HG03097 (cell line): Measurements from ENCODE around the gene ZBTB44.
"Not testable (repeated sequence)": the region's sequence is repeated elsewhere in the genome, so short reads cannot be mapped to it uniquely, and the experiment has no call there.

Experiments
- ATAC-seq: cut with Tn5 transposase; IDR thresholded peaks from one replicate; pipeline ENCODE4 v1.9.1; 2021; ENCODE audit not compliant: unreplicated experiment, low FRiP score

ZBTB44 gene

GRCh38 chr11:130202009-130202817 is 112.5 kb downstream of the ZBTB44 start:
- no peak for ATAC-seq

GRCh38 chr11:130201026-130201425 is 113.7 kb downstream of the ZBTB44 start:
- ATAC-seq: no peak

GRCh38 chr11:130199792-130200191 is 114.9 kb downstream of the ZBTB44 start:
- no peak for ATAC-seq

GRCh38 chr11:130198964-130199363 is 115.8 kb downstream of the ZBTB44 start:
- ATAC-seq: no peak

- ATAC-seq: no peak
Observed at GRCh38 chr11:130198292-130198691, 116.4 kb downstream of the ZBTB44 start.

- no peak for ATAC-seq
Observed at GRCh38 chr11:130197386-130198035, 117.2 kb downstream of the ZBTB44 start.

GRCh38 chr11:130194241-130195023 is 120.3 kb downstream of the ZBTB44 start:
- ATAC-seq: no peak

DNA sequence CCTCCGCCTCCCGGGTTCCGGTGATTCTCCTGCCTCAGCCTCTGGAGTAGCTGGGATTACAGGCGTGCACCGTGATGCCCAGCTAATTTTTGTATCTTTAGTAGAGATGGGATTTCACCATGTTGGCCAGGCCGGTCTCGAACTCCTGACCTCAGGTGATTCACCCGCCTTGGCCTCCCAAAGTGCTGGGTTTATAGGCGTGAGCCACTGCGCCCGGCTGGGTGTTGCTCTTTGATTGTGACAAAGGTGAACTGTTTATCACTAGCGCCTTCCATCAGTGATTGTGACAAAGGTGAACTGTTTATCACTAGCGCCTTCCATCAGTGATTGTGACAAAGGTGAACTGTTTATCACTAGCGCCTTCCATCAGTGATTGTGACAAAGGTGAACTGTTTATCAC is 121.2 kb downstream of the ZBTB44 start:
- ATAC-seq: not testable (repeated sequence)

DNA sequence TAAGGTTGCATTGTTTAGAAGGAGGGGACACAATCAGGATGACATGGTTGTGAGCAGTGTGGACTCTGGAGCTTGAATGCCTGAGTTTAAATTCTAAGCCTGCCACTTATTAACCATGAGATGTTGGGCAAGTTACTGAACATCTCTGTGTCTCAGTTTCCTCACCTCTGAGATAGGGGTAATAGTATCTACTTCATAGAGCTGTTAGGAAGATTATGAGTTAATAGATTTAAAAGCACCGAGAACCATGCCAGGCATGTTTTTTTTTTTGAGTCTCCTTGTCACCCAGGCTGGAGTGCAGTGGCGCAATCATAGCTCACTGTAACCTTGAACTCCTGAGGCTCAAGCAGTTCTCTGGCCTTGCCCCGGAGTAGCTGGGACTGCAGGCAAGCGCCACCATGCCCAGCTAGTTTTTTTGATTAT is 121.9 kb downstream of the ZBTB44 start:
- no peak for ATAC-seq

DNA sequence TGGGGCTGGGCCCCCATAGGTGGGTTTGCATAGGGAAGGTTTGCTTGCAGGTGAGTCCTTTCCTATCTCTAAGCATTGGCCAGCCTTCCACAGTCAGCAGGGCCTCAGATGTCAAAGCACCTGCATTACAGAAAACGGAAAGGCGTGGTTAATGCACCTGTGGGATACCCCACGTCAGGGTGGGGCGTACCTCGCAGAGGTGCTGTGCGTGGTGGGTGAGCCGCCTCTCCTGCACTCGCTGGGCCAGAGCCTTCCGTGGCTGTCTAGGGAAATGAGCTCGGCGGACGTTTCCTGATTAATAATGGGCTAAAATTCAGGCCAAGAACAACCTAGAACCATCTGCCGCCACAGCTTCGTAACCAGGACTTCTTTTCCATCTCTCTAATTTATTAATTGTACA is 122.8 kb downstream of the ZBTB44 start:
- no peak for ATAC-seq

DNA sequence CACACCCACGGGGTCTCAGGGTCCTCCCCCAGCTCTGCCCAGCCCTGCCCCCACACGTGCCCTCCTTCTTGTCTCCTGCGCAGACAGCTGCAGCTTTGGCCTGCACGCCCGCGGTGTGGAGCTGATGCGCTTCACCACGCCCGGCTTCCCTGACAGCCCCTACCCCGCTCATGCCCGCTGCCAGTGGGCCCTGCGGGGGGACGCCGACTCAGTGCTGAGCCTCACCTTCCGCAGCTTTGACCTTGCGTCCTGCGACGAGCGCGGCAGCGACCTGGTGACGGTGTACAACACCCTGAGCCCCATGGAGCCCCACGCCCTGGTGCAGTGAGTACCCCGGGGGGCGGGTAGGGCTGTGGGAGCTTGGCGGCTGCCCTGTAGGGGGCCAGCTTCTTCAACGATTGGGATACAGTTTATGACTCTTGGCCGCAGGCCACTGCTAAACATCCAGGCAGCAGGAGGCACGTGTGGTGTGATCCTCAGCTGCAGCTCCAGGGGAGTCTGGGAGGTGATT is 124.3 kb downstream of the ZBTB44 start:
- ATAC-seq: no peak

- ATAC-seq: no peak
Observed at GRCh38 chr11:130189492-130190210, 125.1 kb downstream of the ZBTB44 start.

DNA sequence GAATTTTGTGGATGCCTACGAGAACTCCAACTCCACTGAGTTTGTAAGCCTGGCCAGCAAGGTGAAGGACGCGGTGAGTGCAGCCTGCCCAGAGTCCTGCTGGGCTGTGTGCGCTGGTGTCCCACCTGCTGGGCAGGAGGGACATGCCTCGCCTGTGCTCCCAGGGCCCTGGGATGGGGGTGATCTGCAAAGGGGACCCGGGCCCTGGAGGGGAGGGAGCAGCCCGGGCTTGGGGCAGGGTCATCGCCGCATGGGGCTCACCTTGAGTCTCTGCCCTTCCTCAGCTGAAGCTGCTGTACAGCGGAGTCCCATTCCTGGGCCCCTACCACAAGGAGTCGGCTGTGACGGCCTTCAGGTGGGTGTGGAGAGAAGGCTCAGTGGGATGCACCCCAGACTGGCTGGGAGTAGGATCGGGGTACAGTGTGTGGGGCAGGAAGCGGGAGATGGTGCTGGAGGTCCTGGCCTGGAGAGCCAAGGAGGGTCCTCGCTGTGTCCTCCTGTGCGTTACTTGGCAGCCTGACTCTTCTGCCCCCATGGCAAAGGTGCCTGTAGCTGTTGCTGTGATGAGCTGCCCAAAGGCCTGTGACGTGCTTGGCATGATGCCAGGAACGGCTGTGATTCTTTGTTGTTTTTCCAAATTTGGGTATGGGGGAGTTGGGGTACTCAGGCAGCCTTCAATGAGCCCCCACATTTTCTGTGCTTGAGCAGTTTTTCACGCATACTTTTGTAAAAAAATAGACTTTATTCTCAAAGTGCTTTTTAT is 126.0 kb downstream of the ZBTB44 start:
- ATAC-seq: no peak

GRCh38 chr11:130188047-130188446 is 126.7 kb downstream of the ZBTB44 start:
- no peak for ATAC-seq

GRCh38 chr11:130187096-130187495 is 127.6 kb downstream of the ZBTB44 start:
- ATAC-seq: no peak

GRCh38 chr11:130183878-130184610 is 130.7 kb downstream of the ZBTB44 start:
- ATAC-seq: no peak

DNA sequence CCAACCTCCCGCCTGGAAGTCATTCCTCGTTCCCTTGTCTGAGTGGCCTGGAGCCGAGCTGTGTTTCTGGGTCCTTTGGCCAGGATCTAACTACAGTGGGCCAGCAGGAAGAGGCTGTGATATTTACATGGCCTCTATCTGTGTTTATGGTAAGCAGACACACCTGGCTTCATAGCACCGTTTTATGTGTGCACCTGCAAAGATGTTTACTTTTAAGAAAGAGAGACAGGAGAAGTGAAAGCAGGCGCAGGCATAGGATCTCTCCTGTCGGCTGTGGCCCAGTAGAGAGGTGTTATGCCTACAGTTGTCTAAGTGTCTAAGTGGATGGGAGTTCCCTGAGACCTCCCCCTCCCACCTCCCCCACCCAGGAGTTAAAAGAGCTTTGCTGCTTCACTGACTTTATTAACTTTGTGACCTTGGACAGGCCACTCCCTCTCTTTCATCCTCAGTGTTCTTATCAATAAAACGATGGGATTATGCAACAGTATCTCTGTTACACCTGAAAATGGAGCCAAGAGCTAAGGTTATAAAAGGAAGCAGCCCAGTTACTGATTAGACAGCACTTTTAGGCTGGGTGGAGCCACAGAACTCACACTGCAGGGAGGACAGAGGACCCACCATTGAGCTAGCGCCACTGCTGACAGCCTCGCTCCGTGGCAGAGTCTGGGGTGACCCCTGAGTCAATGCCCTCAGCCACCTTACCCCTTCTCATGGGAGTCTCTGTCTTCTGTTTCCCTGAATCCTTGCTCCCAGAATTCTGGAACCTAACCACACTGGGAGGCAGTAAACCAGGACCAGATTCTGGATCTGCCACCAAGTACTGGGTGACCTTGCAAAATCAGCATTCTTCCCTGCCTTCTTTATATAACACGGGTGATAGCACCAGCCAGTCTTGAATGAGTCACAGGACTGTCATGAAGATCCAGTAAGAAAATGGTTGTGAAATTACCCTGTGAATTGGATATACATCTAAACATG is 133.1 kb downstream of the ZBTB44 start:
- ATAC-seq: no peak

DNA sequence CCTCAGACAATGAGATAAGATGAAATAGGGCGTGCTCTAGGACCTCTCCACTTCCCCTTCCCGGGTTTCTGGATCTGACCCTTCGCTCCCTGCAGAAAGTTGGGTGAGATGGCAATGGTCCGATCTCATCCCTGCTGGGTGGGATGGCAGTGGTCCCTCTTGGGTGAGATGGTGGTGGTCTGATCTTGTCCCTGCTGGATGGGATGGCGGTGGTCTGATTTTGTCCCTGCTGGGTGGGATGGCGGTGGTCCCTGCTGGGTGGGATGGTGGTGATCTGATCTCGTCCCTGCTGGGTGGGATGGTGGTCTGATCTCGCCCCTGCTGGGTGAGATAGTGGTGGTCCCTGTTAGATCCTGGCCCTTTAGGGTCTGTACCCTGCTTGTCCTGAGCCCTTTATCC is 133.8 kb downstream of the ZBTB44 start:
- no peak for ATAC-seq
